ENCODE results near the gene CNTNAP2. TPM values are rescaled to one million over a fixed set of nuclear protein-coding genes. Genes with fewer than 3 reads are reported as not detected.

Gene CNTNAP2
- total RNA-seq, 1 experiment from 2014 or later, result 42.5 TPM

GRCh38 chr7:146443102-146443501 lies 326.5 kb downstream of the CNTNAP2 start:
- POLR2A ChIA-PET, result no interaction called here
- TF ChIP-seq CTCF (IDR thresholded peaks at IDR 0.05; ENCODE audit: insufficient read depth in 1 of 2, low read depth in 1 of 2, low read length in 1 of 2, severe bottlenecking in 1 of 2, unreplicated experiment in 1 of 2), result no peak
- no peak overlapping the region for H3K4me3 Mint-ChIP-seq (ENCODE audit: unreplicated experiment)
- Histone ChIP-seq H3K36me3 (ENCODE audit: control insufficient read depth, insufficient read depth, low read length) (no peaks in the 10 kb centered on the region), H3K4me1 (no peaks in the 10 kb centered on the region), H3K9me3 (no peaks in the 10 kb centered on the region), H3K27me3 (replicated peaks; ENCODE audit: control insufficient read depth, insufficient read depth, low read length) (no peaks in the 10 kb centered on the region), H3K4me3 (ENCODE audit: low read depth, low read length) (no peak overlapping the region)
- H3K9me3 Mint-ChIP-seq (ENCODE audit: unreplicated experiment), result no peaks in the 10 kb centered on the region
- no peaks in the 10 kb centered on the region for H3K27me3 Mint-ChIP-seq (ENCODE audit: insufficient read depth, unreplicated experiment)
- intact Hi-C loops (cut with micrococcal nuclease; ENCODE audit: unreplicated experiment), result no loop called here
- CTCF ChIA-PET, result no interaction called here
- H3K4me1 Mint-ChIP-seq (ENCODE audit: low read depth, unreplicated experiment), result no peaks in the 10 kb centered on the region
- H3K36me3 Mint-ChIP-seq (ENCODE audit: insufficient read depth, unreplicated experiment), result no peaks in the 10 kb centered on the region
- no peak for DNase-seq
- BruUV-seq (replicated peaks), result no TSS peak
- H3K27ac Mint-ChIP-seq (ENCODE audit: unreplicated experiment), result no peak overlapping the region

DNA sequence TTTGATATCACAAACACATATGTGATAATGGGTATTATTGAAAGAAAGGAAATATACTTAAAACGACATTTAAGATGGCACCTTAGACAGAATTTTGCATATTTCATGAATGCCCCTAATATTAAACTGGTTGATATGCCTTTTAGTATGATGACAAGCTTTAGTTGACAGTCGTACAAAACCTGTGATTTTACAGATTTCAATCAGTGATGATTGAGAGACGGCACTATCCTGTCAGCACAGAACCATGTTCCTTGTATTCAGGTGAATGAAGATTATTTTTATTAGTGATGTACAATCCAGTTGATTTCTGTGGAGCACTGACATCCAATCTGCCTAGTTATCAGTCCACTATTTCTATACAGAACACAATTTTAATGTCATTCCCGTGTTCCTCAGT lies 333.0 kb downstream of the CNTNAP2 start:
- H3K4me3 Mint-ChIP-seq (ENCODE audit: unreplicated experiment), result no peak overlapping the region
- no peak overlapping the region for H3K4me3 ChIP-seq (ENCODE audit: low read depth, low read length)
- TF ChIP-seq CTCF (IDR thresholded peaks at IDR 0.05; ENCODE audit: insufficient read depth in 1 of 2, low read depth in 1 of 2, low read length in 1 of 2, severe bottlenecking in 1 of 2, unreplicated experiment in 1 of 2), result no peak
- no peaks in the 10 kb centered on the region for H3K9me3 ChIP-seq
- H3K36me3 Mint-ChIP-seq (ENCODE audit: insufficient read depth, unreplicated experiment), result no peaks in the 10 kb centered on the region
- no peaks in the 10 kb centered on the region for H3K4me1 Mint-ChIP-seq (ENCODE audit: low read depth, unreplicated experiment)
- no peak overlapping the region for H3K27ac Mint-ChIP-seq (ENCODE audit: unreplicated experiment)
- CTCF ChIA-PET, result no interaction called here
- no peaks in the 10 kb centered on the region for H3K4me1 ChIP-seq
- POLR2A ChIA-PET, result no interaction called here
- H3K27me3 Mint-ChIP-seq (ENCODE audit: insufficient read depth, unreplicated experiment), result peaks cover 2% of the 10 kb centered on the region
- BruUV-seq (replicated peaks), result no TSS peak
- H3K36me3 ChIP-seq (ENCODE audit: control insufficient read depth, insufficient read depth, low read length), result no peaks in the 10 kb centered on the region
- no peak for DNase-seq
- intact Hi-C loops (cut with micrococcal nuclease; ENCODE audit: unreplicated experiment), result no loop called here
- no peaks in the 10 kb centered on the region for H3K27me3 ChIP-seq (replicated peaks; ENCODE audit: control insufficient read depth, insufficient read depth, low read length)
- H3K9me3 Mint-ChIP-seq (ENCODE audit: unreplicated experiment), result no peaks in the 10 kb centered on the region

- TF ChIP-seq CTCF (IDR thresholded peaks at IDR 0.05; ENCODE audit: insufficient read depth in 1 of 2, low read depth in 1 of 2, low read length in 1 of 2, severe bottlenecking in 1 of 2, unreplicated experiment in 1 of 2), result no peak
- Mint-ChIP-seq H3K27me3 (ENCODE audit: insufficient read depth, unreplicated experiment) (peaks cover 2% of the 10 kb centered on the region), H3K27ac (ENCODE audit: unreplicated experiment) (no peak overlapping the region), H3K4me3 (ENCODE audit: unreplicated experiment) (no peak overlapping the region), H3K36me3 (ENCODE audit: insufficient read depth, unreplicated experiment) (no peaks in the 10 kb centered on the region), H3K9me3 (ENCODE audit: unreplicated experiment) (no peaks in the 10 kb centered on the region), H3K4me1 (ENCODE audit: low read depth, unreplicated experiment) (no peaks in the 10 kb centered on the region)
- no TSS peak for BruUV-seq (replicated peaks)
- no peak for DNase-seq
- H3K4me1 ChIP-seq, result no peaks in the 10 kb centered on the region
- no peaks in the 10 kb centered on the region for H3K27me3 ChIP-seq (replicated peaks; ENCODE audit: control insufficient read depth, insufficient read depth, low read length)
- no peak overlapping the region for H3K4me3 ChIP-seq (ENCODE audit: low read depth, low read length)
- H3K9me3 ChIP-seq, result no peaks in the 10 kb centered on the region
- CTCF ChIA-PET, result no interaction called here
- H3K36me3 ChIP-seq (ENCODE audit: control insufficient read depth, insufficient read depth, low read length), result no peaks in the 10 kb centered on the region
- POLR2A ChIA-PET, result no interaction called here
- intact Hi-C loops (cut with micrococcal nuclease; ENCODE audit: unreplicated experiment), result no loop called here
Measured at GRCh38 chr7:146455091-146455655, 338.6 kb downstream of the CNTNAP2 start.

Data from Caco-2 (cell line).